ENCODE data around the gene KRTAP5-2.
"Not testable (repeated sequence)": the region's sequence is repeated elsewhere in the genome, so short reads cannot be mapped to it uniquely, and the experiment has no call there.

Gene KRTAP5-2

DNA sequence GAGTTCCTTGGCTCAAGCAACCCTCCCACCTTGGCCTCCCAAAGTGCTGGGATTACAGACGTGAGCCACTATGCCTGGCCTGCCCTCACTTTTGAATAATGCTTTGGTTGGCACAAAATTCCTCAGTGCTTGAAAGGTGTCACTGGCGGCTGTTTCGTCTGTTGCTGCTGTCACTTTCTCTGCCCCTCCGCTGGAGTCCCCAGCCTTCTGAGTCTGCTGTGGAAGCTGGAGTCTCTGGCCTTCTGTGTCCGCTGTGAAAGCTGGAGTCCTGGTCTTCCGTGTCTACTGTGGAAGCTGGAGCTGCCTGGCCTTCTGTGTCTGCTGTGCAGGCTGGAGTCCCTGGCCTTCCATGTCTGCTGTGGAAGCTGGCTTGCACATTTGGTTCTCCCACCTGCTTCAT is 8.1 kb downstream of the KRTAP5-2 start:
- Histone ChIP-seq H3K79me2 (ENCODE audit: insufficient read depth, low read length) (no peaks in the 10 kb centered on the region), H3K9me3 (ENCODE audit: insufficient read depth, low read length, severe bottlenecking) (no peaks in the 10 kb centered on the region), H2AFZ (ENCODE audit: low read depth, low read length) (no peak overlapping the region), H3K4me2 (ENCODE audit: insufficient read depth, low read length) (no peak overlapping the region), H3K36me3 (ENCODE audit: insufficient read depth, low read length) (no peaks in the 10 kb centered on the region), H3K4me3 (ENCODE audit: low read depth in 1 of 2, low read length in 2 of 2) (no peak overlapping the region), H3K9ac (ENCODE audit: low read depth, low read length) (no peak overlapping the region), H3K27me3 (ENCODE audit: insufficient read depth, low read length, poor library complexity) (no peaks in the 10 kb centered on the region), H3K27ac (ENCODE audit: low read length) (no peak overlapping the region), H4K20me1 (ENCODE audit: insufficient read depth, low read length) (no peaks in the 10 kb centered on the region), H3K4me1 (ENCODE audit: insufficient read depth, low read length) (no peaks in the 10 kb centered on the region)
- DNase-seq (no peak), ATAC-seq (ENCODE audit: insufficient read depth, low read depth) (no peak)
- TF ChIP-seq, protein P1, sequence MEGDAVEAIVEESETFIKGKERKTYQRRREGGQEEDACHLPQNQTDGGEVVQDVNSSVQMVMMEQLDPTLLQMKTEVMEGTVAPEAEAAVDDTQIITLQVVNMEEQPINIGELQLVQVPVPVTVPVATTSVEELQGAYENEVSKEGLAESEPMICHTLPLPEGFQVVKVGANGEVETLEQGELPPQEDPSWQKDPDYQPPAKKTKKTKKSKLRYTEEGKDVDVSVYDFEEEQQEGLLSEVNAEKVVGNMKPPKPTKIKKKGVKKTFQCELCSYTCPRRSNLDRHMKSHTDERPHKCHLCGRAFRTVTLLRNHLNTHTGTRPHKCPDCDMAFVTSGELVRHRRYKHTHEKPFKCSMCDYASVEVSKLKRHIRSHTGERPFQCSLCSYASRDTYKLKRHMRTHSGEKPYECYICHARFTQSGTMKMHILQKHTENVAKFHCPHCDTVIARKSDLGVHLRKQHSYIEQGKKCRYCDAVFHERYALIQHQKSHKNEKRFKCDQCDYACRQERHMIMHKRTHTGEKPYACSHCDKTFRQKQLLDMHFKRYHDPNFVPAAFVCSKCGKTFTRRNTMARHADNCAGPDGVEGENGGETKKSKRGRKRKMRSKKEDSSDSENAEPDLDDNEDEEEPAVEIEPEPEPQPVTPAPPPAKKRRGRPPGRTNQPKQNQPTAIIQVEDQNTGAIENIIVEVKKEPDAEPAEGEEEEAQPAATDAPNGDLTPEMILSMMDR (IDR thresholded peaks at IDR 0.05; ENCODE audit: borderline replicate concordance, extremely low read depth, low read length, poor library complexity, severe bottlenecking), result no peak
- no peak for TF ChIP-seq EZH2 (IDR thresholded peaks at IDR 0.05; ENCODE audit: borderline replicate concordance, low read depth, low read length, severe bottlenecking)

DNA sequence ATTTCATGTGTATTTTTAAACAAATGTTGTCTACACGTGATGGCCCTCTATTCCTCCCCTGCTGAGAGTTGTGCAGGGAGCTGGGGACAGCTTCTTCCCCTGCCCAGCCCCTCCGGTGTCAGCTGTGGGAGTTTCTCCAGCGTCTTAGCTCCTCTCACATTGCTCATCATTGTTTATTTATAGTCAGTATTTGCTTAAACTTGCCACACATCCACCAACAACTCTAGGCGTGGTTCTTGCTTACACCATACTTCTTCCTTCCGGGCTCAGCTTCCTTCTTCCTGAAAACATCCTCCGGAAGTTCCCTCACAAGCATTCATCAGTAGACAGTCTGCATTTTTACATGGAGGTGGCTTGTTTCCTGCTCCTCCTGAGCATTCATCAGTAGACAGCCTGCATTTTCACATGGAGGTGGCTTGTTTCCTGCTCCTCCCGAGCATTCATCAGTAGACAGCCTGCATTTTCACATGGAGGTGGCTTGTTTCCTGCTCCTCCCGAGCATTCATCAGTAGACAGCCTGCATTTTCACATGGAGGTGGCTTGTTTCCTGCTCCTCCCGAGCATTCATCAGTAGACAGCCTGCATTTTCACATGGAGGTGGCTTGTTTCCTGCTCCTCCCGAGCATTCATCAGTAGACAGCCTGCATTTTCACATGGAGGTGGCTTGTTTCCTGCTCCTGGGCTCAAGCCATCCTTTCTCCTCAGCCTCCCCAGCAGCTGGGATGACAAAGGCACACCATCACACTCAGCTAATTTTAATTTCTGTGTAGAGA is 8.7 kb downstream of the KRTAP5-2 start:
- H3K4me3 ChIP-seq (ENCODE audit: low read depth in 1 of 2, low read length in 2 of 2); H2AFZ ChIP-seq (ENCODE audit: low read depth, low read length); H3K4me2 ChIP-seq (ENCODE audit: insufficient read depth, low read length); H3K27ac ChIP-seq (ENCODE audit: low read length); H4K20me1 ChIP-seq (ENCODE audit: insufficient read depth, low read length); H3K9ac ChIP-seq (ENCODE audit: low read depth, low read length); H3K79me2 ChIP-seq (ENCODE audit: insufficient read depth, low read length); H3K4me1 ChIP-seq (ENCODE audit: insufficient read depth, low read length); H3K27me3 ChIP-seq (ENCODE audit: insufficient read depth, low read length, poor library complexity); H3K9me3 ChIP-seq (ENCODE audit: insufficient read depth, low read length, severe bottlenecking); DNase-seq; H3K36me3 ChIP-seq (ENCODE audit: insufficient read depth, low read length); ATAC-seq (ENCODE audit: insufficient read depth, low read depth): not testable (repeated sequence)

DNA sequence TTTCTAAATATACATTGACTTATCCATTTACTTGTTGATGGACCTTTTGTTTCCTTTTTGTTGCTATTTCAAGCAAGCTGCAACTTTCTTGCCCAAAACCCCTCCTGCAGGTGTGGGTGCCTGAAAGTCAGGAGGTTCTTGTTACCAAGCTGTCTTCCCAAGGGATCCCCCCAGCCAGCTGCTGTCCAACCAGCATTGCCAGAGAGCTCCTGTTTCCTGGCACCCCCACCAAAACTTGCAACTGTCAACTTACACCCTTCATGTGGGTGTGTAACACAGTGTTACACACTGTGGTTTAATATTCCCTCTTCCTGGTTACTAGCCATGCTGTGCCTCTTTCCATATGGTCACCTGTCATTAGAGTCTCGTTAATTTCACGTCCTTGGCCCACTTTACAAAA is 11.4 kb downstream of the KRTAP5-2 start:
- H3K36me3 ChIP-seq (ENCODE audit: insufficient read depth, low read length), result no peaks in the 10 kb centered on the region
- no peaks in the 10 kb centered on the region for H4K20me1 ChIP-seq (ENCODE audit: insufficient read depth, low read length)
- no peak overlapping the region for H3K9ac ChIP-seq (ENCODE audit: low read depth, low read length)
- no peaks in the 10 kb centered on the region for H3K27me3 ChIP-seq (ENCODE audit: insufficient read depth, low read length, poor library complexity)
- ATAC-seq (ENCODE audit: insufficient read depth, low read depth) (no peak), DNase-seq (no peak)
- H3K4me3 ChIP-seq (ENCODE audit: low read depth in 1 of 2, low read length in 2 of 2), result no peak overlapping the region
- no peak overlapping the region for H2AFZ ChIP-seq (ENCODE audit: low read depth, low read length)
- H3K79me2 ChIP-seq (ENCODE audit: insufficient read depth, low read length), result no peaks in the 10 kb centered on the region
- TF ChIP-seq, protein P1 (IDR thresholded peaks at IDR 0.05; ENCODE audit: borderline replicate concordance, extremely low read depth, low read length, poor library complexity, severe bottlenecking), result no peak
- TF ChIP-seq EZH2 (IDR thresholded peaks at IDR 0.05; ENCODE audit: borderline replicate concordance, low read depth, low read length, severe bottlenecking), result no peak
- H3K9me3 ChIP-seq (ENCODE audit: insufficient read depth, low read length, severe bottlenecking), result peaks cover 3% of the 10 kb centered on the region
- no peak overlapping the region for H3K4me2 ChIP-seq (ENCODE audit: insufficient read depth, low read length)
- H3K4me1 ChIP-seq (ENCODE audit: insufficient read depth, low read length), result no peaks in the 10 kb centered on the region
- H3K27ac ChIP-seq (ENCODE audit: low read length), result no peak overlapping the region

- H3K9ac ChIP-seq (ENCODE audit: low read depth, low read length); H3K4me2 ChIP-seq (ENCODE audit: insufficient read depth, low read length); ATAC-seq (ENCODE audit: insufficient read depth, low read depth); H3K4me1 ChIP-seq (ENCODE audit: insufficient read depth, low read length); H3K36me3 ChIP-seq (ENCODE audit: insufficient read depth, low read length); H3K27me3 ChIP-seq (ENCODE audit: insufficient read depth, low read length, poor library complexity); H3K4me3 ChIP-seq (ENCODE audit: low read depth in 1 of 2, low read length in 2 of 2); H4K20me1 ChIP-seq (ENCODE audit: insufficient read depth, low read length); H3K79me2 ChIP-seq (ENCODE audit: insufficient read depth, low read length); H3K9me3 ChIP-seq (ENCODE audit: insufficient read depth, low read length, severe bottlenecking); H3K27ac ChIP-seq (ENCODE audit: low read length); H2AFZ ChIP-seq (ENCODE audit: low read depth, low read length): not testable (repeated sequence)
- DNase-seq, result peak; percentile 16
Measured at GRCh38 chr11:1584661-1585370, 13.3 kb downstream of the KRTAP5-2 start, which contains the start of gene KRTAP5-1. TSS of gene KRTAP5-1 (minus strand) at chr11:1585283. CDS start at chr11:1585249, 34 bp downstream.

GRCh38 chr11:1582909-1583308 is 15.2 kb downstream of the KRTAP5-2 start:
- H3K36me3 ChIP-seq (ENCODE audit: insufficient read depth, low read length); H3K27me3 ChIP-seq (ENCODE audit: insufficient read depth, low read length, poor library complexity); H3K79me2 ChIP-seq (ENCODE audit: insufficient read depth, low read length); ATAC-seq (ENCODE audit: insufficient read depth, low read depth); H3K4me2 ChIP-seq (ENCODE audit: insufficient read depth, low read length); H3K27ac ChIP-seq (ENCODE audit: low read length); H3K9me3 ChIP-seq (ENCODE audit: insufficient read depth, low read length, severe bottlenecking); H3K4me3 ChIP-seq (ENCODE audit: low read depth in 1 of 2, low read length in 2 of 2); H2AFZ ChIP-seq (ENCODE audit: low read depth, low read length); DNase-seq; H4K20me1 ChIP-seq (ENCODE audit: insufficient read depth, low read length); H3K4me1 ChIP-seq (ENCODE audit: insufficient read depth, low read length); H3K9ac ChIP-seq (ENCODE audit: low read depth, low read length): not testable (repeated sequence)

All from DND-41 (cell line).